C4-2B (cell line): ENCODE data around the gene LARP4B.

Source experiments
- H3K27ac ChIP-seq: fragments of 450-650 bp; 2 replicates; pipeline ENCODE4 v1.5.1; 2017
- ZFX ChIP-seq: fragments of 450-650 bp; IDR thresholded peaks from 2 replicates; pipeline ENCODE4 v1.6.1; 2017
- TF ChIP-seq, protein P1 (sequence below): fragments of 450-650 bp; conservative IDR thresholded peaks from 2 replicates; pipeline ENCODE4 v1.5.1; 2017; ENCODE audit warnings: mild to moderate bottlenecking

Gene LARP4B

DNA sequence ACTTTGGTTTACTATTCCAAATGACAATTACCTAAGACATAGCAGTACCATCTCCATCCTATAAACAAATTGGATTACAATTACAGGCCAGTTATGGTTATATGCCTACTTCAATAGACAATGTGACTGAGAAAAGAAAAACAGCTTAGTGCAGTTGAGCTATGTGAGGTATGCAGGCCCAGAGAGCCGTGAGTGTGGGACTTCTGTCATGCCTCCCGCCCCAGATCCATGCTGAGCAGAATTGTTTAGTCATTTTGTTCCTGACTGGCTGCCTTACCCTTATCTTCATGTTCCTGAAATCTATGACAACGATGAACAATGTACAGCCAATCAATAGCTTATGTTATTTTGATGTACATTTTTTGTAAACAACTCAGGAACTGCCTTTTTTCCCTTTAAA is 21.7 kb downstream of the LARP4B start:
- TF ChIP-seq, protein P1, sequence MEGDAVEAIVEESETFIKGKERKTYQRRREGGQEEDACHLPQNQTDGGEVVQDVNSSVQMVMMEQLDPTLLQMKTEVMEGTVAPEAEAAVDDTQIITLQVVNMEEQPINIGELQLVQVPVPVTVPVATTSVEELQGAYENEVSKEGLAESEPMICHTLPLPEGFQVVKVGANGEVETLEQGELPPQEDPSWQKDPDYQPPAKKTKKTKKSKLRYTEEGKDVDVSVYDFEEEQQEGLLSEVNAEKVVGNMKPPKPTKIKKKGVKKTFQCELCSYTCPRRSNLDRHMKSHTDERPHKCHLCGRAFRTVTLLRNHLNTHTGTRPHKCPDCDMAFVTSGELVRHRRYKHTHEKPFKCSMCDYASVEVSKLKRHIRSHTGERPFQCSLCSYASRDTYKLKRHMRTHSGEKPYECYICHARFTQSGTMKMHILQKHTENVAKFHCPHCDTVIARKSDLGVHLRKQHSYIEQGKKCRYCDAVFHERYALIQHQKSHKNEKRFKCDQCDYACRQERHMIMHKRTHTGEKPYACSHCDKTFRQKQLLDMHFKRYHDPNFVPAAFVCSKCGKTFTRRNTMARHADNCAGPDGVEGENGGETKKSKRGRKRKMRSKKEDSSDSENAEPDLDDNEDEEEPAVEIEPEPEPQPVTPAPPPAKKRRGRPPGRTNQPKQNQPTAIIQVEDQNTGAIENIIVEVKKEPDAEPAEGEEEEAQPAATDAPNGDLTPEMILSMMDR: no peak
- no peak for TF ChIP-seq ZFX
- H3K27ac ChIP-seq: no peak overlapping the region

DNA sequence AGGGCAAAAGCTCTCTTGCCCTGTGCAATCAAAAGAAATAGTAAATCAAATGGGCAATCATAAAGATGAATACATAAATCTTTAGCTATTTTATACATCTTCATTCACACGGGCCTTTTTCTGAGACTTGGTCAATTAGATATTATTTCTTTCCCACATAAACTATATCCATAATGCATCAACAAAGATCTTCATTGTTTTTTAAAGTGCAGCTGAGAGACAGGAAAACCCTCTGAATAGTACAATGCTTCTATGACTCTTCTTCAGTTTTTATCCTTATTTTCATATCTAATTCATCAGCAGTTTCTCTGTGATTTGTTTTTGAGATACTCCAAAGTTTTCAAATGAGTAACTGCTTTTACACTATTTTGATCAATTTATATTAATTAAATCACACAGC is 25.5 kb downstream of the LARP4B start:
- no peak overlapping the region for H3K27ac ChIP-seq
- TF ChIP-seq, protein P1: no peak

DNA sequence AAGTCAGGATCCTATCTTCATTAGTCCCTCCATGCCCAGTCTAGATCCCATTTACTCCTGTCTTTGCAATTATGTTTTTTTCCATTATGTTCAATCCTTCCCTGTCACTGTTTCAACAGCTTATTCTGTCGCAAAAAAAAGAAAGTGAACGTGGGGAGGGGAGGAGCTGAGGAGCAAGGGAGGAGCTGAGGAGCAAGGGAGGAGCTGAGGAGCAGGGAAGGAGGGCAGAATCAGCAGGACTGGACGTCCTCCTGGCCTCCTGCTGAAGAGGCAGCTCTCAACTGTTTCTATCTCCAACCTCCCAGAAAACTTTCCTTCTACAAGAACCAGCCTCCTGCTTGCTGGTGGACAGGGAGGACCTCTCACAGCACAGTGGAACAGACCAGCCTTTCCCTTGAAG is 26.0 kb downstream of the LARP4B start:
- H3K27ac ChIP-seq: no peak overlapping the region
- TF ChIP-seq ZFX: no peak
- TF ChIP-seq, protein P1: no peak

DNA sequence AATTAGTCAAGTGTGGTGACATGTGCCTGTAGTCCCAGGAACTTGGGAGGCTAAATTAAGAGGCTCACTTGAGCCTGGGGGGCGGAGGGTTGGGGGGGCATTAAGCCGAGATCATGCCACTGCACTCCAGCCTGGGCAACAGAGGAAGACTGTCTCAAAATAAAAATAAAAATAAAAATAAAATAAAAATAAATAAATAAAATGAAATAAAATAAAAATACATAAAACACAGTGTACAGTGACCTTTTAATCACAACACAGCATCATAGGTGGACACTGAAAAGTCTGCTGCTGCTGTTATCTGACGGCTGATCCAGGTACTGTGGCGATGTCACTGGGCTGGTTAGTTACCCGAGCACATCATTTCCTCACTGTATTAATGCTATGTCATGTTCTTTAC is 27.1 kb downstream of the LARP4B start:
- TF ChIP-seq, protein P1: no peak
- no peak for TF ChIP-seq ZFX
- no peak overlapping the region for H3K27ac ChIP-seq

DNA sequence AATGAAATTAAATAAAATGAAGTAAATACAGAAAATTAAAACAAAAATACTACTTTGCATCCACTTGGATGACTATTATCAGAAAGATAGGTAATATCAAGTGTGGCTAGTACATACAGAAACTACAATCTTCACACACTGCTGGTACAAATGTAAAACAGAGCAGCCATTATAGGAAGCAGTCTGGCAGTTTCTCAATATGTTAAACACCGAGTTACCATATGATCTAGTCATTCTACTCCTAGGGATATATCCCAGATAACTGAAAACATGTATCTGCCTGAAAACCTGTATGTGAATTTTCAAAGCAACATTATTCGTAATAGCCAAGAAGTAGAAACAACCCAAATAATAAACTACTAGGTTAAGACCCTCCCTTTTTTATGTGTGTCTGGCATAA is 33.4 kb downstream of the LARP4B start:
- TF ChIP-seq, protein P1: no peak
- TF ChIP-seq ZFX: no peak
- no peak overlapping the region for H3K27ac ChIP-seq

DNA sequence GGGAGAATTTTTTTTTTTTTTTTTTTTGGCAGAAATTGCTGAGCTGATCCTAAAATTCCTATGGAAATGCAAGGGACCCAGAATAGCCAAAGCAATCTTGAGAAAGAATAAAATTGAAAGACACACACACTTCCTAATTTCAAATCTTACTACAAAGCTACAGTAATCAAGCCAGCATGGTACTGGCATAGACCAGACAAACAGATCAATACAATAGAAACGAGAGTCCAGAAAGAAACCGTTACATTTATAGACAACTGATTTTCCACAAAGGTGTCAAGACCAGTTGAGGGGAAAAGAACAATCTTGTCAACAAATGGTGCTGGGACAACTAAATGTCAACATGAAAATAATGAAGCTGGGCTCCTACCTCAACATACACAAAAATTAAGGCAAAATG is 34.5 kb downstream of the LARP4B start:
- H3K27ac ChIP-seq: no peak overlapping the region
- TF ChIP-seq ZFX: no peak
- TF ChIP-seq, protein P1: no peak

DNA sequence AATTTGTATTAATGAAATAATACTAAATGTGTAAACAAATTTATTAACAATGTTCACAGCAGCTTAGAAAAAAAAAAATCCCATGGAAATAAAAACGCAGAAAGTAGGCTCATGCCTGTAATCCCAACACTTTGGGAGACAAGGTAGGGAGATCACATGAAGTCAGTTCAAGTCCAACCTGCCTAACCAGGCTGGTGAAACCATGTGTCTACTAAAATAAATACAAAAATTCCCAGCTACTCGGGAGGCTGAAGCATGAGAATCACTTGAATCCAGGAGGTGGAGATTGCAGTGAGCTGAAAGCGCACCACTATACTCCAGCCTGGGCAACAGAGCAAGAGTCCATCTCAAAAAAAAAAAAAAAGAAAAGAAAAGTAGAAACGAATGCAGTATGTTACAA is 36.2 kb downstream of the LARP4B start:
- TF ChIP-seq, protein P1: no peak
- TF ChIP-seq ZFX: no peak
- no peak overlapping the region for H3K27ac ChIP-seq
